HL-60 (cell line): ENCODE measurements around the gene GADD45A.

Experiments
- DNase-seq, 2 experiments: peaks; one replicate each; pipeline ENCODE4 v3.0.0-alpha.2; 2010 to 2020; ENCODE audit warnings: low read depth in 1 of 2, low spot score in 1 of 2
- H3K27ac ChIP-seq: fragments of 250-450 bp; sonication (Bioruptor Pico); replicated peaks from 2 replicates; pipeline ENCODE4 v1.5.1; 2020; ENCODE audit warnings: mild to moderate bottlenecking, moderate library complexity
- H3K27me3 ChIP-seq: fragments of 250-450 bp; sonication (Bioruptor Pico); 2 replicates; pipeline ENCODE4 v1.5.1; 2021; ENCODE audit warnings: mild to moderate bottlenecking, moderate library complexity; ENCODE audit not compliant: insufficient read depth, poor library complexity, severe bottlenecking
- H3K4me3 ChIP-seq: replicated peaks from 2 replicates; pipeline ENCODE4 v1.5.1; 2011; ENCODE audit warnings: mild to moderate bottlenecking, control low read depth, low read length; ENCODE audit not compliant: insufficient read depth
- GABPA ChIP-seq: IDR thresholded peaks from 2 replicates; pipeline ENCODE4 v1.6.1; 2012; ENCODE audit warnings: low read depth
- POLR2AphosphoS5 ChIP-seq: IDR thresholded peaks from 2 replicates; pipeline ENCODE4 v1.6.1; 2012; ENCODE audit warnings: low read depth
- SPI1 ChIP-seq: IDR thresholded peaks from 2 replicates; pipeline ENCODE4 v1.6.1; 2012; ENCODE audit warnings: low read depth, mild to moderate bottlenecking, borderline replicate concordance
- long read RNA-seq: library from polyadenylated mRNA; unstranded; transcript quantifications from one replicate; pipeline ENCODE4 v2.0.0, GENCODE V29; 2020
- TF ChIP-seq, protein P1 (sequence below): IDR thresholded peaks from 2 replicates; pipeline ENCODE4 v1.6.1; 2012; ENCODE audit warnings: low read depth; ENCODE audit not compliant: insufficient replicate concordance
- TF ChIP-seq, protein P2 (sequence below): IDR thresholded peaks from one replicate; pipeline ENCODE4 v1.5.1; 2011; ENCODE audit warnings: low read length, control low read depth, inconsistent platforms; ENCODE audit not compliant: insufficient read depth

Gene GADD45A, protein sequence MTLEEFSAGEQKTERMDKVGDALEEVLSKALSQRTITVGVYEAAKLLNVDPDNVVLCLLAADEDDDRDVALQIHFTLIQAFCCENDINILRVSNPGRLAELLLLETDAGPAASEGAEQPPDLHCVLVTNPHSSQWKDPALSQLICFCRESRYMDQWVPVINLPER
- long read RNA-seq, transcript GADD45A-202 (4 exons, 1,496 nt), result major isoform, 16 of 17 reads
- long read RNA-seq, partial matches to known transcripts, result 1 of 17 reads
- long read RNA-seq, other reads (novel, unspliced or antisense), result 0 of 17 reads

DNA sequence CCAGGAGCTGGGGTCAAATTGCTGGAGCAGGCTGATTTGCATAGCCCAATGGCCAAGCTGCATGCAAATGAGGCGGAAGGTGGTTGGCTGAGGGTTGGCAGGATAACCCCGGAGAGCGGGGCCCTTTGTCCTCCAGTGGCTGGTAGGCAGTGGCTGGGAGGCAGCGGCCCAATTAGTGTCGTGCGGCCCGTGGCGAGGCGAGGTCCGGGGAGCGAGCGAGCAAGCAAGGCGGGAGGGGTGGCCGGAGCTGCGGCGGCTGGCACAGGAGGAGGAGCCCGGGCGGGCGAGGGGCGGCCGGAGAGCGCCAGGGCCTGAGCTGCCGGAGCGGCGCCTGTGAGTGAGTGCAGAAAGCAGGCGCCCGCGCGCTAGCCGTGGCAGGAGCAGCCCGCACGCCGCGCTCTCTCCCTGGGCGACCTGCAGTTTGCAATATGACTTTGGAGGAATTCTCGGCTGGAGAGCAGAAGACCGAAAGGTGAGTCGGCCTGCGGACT, at the start of gene GADD45A:
TSS of gene GADD45A (plus strand) at position 135 of the 491 bp plus-strand sequence. CDS start at position 429, 294 bp downstream.
- no peaks in the 10 kb centered on the region for H3K27me3 ChIP-seq
- DNase-seq, result peak; percentile 94 to 99
- TF ChIP-seq GABPA (no peak), POLR2AphosphoS5 (peak; percentile 98), SPI1 (no peak)
- TF ChIP-seq, protein P1, sequence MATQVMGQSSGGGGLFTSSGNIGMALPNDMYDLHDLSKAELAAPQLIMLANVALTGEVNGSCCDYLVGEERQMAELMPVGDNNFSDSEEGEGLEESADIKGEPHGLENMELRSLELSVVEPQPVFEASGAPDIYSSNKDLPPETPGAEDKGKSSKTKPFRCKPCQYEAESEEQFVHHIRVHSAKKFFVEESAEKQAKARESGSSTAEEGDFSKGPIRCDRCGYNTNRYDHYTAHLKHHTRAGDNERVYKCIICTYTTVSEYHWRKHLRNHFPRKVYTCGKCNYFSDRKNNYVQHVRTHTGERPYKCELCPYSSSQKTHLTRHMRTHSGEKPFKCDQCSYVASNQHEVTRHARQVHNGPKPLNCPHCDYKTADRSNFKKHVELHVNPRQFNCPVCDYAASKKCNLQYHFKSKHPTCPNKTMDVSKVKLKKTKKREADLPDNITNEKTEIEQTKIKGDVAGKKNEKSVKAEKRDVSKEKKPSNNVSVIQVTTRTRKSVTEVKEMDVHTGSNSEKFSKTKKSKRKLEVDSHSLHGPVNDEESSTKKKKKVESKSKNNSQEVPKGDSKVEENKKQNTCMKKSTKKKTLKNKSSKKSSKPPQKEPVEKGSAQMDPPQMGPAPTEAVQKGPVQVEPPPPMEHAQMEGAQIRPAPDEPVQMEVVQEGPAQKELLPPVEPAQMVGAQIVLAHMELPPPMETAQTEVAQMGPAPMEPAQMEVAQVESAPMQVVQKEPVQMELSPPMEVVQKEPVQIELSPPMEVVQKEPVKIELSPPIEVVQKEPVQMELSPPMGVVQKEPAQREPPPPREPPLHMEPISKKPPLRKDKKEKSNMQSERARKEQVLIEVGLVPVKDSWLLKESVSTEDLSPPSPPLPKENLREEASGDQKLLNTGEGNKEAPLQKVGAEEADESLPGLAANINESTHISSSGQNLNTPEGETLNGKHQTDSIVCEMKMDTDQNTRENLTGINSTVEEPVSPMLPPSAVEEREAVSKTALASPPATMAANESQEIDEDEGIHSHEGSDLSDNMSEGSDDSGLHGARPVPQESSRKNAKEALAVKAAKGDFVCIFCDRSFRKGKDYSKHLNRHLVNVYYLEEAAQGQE, result peak; percentile 68
- TF ChIP-seq, protein P2, sequence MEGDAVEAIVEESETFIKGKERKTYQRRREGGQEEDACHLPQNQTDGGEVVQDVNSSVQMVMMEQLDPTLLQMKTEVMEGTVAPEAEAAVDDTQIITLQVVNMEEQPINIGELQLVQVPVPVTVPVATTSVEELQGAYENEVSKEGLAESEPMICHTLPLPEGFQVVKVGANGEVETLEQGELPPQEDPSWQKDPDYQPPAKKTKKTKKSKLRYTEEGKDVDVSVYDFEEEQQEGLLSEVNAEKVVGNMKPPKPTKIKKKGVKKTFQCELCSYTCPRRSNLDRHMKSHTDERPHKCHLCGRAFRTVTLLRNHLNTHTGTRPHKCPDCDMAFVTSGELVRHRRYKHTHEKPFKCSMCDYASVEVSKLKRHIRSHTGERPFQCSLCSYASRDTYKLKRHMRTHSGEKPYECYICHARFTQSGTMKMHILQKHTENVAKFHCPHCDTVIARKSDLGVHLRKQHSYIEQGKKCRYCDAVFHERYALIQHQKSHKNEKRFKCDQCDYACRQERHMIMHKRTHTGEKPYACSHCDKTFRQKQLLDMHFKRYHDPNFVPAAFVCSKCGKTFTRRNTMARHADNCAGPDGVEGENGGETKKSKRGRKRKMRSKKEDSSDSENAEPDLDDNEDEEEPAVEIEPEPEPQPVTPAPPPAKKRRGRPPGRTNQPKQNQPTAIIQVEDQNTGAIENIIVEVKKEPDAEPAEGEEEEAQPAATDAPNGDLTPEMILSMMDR, result no peak
- peak within 1 kb of the TSS; percentile 90 for H3K4me3 ChIP-seq
- peak within 1 kb of the TSS; percentile 74 for H3K27ac ChIP-seq

DNA sequence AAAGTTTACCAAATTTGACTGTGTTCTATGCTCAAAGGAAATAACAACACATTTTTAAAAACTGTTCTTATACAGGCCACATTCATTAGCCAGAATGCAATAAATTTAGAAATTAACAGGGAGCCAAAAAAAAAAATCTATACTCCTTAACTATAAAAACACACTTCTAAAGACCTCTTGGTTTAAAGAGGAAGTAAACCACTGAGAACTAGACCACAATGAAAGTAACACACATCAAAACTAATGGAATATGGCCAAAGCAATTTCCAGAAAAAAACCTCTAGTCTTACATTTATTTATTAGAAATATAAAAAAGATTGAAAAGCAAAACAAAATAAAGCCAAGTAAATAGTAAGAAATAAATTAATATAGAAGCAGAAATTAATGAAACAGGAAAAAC, 48.9 kb upstream of the GADD45A start:
- TF ChIP-seq GABPA, result no peak
- Histone ChIP-seq H3K27me3 (no peaks in the 10 kb centered on the region), H3K27ac (peak overlapping the region; percentile 43; the same call in 1 of the 2 replicates), H3K4me3 (no peak overlapping the region)
- no peak for DNase-seq

DNA sequence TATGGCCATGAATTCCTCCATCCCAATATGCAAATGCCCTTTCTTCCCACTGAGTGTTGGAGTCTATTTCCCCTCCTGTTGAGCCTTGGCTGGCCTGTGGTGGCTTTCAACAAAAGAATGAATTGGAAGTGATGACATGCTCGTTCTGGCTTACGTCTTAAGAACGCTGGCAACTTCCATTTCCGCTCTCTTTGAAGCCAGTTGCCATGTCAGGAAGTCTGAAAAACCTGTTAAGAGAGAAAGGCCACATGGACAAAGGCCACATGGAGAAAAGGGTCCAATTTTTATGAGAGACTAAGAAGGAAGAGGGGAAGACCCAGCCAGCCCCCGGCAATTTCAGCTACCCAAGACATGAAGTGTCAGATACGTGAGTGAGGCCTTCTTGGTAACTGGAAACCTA, 45.6 kb upstream of the GADD45A start:
- Histone ChIP-seq H3K27me3 (no peaks in the 10 kb centered on the region), H3K4me3 (no peak overlapping the region), H3K27ac (no peak overlapping the region)
- TF ChIP-seq, protein P1, result no peak
- TF ChIP-seq GABPA (no peak), POLR2AphosphoS5 (no peak), SPI1 (no peak)
- TF ChIP-seq, protein P2, result no peak
- no peak for DNase-seq

DNA sequence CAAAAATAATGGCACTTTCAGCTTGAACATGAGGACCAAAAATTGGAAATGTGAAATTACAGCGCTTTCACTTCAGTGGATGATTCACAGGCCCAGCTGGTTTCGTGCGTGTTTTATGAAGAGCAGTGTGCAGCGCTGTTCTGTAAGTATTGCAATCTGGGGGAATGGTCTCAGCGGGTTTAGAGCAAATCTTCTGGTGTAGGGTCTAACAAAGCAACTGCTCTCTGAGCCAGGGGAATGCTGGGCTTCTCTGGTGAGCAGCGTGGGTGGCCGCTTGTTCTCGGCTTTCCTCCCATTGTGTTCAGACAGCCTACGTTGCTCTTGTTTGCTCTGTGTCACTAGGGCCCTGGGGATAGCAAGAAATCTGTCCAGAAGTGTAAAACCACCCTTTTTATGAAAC, 42.4 kb upstream of the GADD45A start:
- Histone ChIP-seq H3K27me3 (no peaks in the 10 kb centered on the region), H3K27ac (no peak overlapping the region), H3K4me3 (no peak overlapping the region)
- TF ChIP-seq, protein P1, result no peak
- TF ChIP-seq SPI1 (no peak), GABPA (no peak), POLR2AphosphoS5 (no peak)
- TF ChIP-seq, protein P2, result no peak
- DNase-seq, result no peak
